Lower lobe of right lung (tissue), 2 donors: Measurements from ENCODE around the gene LAMP1. TPM values are rescaled to one million over a fixed set of nuclear protein-coding genes. Genes with fewer than 3 reads are reported as not detected.

ENCODE experiments used
- ATAC-seq, 2 donors: fragments of 200-7000 bp; cut with Tn5 transposase; one replicate each; pipeline ENCODE4 v1.9.1; 2020 to 2022; ENCODE audit warnings: mild to moderate bottlenecking in 2 of 2, moderate library complexity in 2 of 2
- DNase-seq: peaks from one replicate; pipeline ENCODE4 v3.0.0-alpha.2; 2020
- H3K27ac ChIP-seq: fragments of 200-600 bp; one replicate; pipeline ENCODE4 v1.8.0; 2022
- H3K27me3 ChIP-seq: fragments of 200-600 bp; one replicate; pipeline ENCODE4 v1.8.0; 2022; ENCODE audit warnings: low read depth
- H3K36me3 ChIP-seq: fragments of 200-600 bp; one replicate; pipeline ENCODE4 v1.8.0; 2022; ENCODE audit warnings: mild to moderate bottlenecking
- H3K4me1 ChIP-seq: fragments of 200-600 bp; one replicate; pipeline ENCODE4 v1.8.0; 2022
- H3K4me3 ChIP-seq: fragments of 200-600 bp; one replicate; pipeline ENCODE4 v1.8.0; 2022; ENCODE audit warnings: mild to moderate bottlenecking
- H3K9me3 ChIP-seq: fragments of 200-600 bp; one replicate; pipeline ENCODE4 v1.8.0; 2022
- CTCF ChIP-seq: fragments of 200-600 bp; IDR thresholded peaks from one replicate; pipeline ENCODE4 v1.8.0; 2022; ENCODE audit warnings: antibody characterized with exemption, mild to moderate bottlenecking
- intact Hi-C: fragments of 100-400 bp; cut with DNase I; formaldehyde crosslinking; loops from one replicate; pipeline ENCODE4 v1.11.0; 2022
- total RNA-seq: library from RNA; stranded (reverse); fragmentation: NEBNext Ultra II Directional; extraction: Animal tissue kit (Norgen Biotek cat#: 25700); gene quantifications from one replicate; pipeline ENCODE4 v1.2.1, GENCODE V29; 2021
- donor health status: DM: no; HTN: yes; CAD: no; lungs with severe emphysema.

The LAMP1 gene
- total RNA-seq, 1 donor from 2014 or later: 353 TPM

GRCh38 chr13:113349491-113349890 lies 52.5 kb downstream of the LAMP1 start:
- DNase-seq (peak; percentile 21), ATAC-seq (no peak)
- intact Hi-C loops: no loop called here
- H3K4me3 ChIP-seq: no peak overlapping the region
- H3K4me1 ChIP-seq: no peaks in the 10 kb centered on the region
- no peak for TF ChIP-seq CTCF
- no peak overlapping the region for H3K27ac ChIP-seq
- H3K36me3 ChIP-seq: no peaks in the 10 kb centered on the region
- no peaks in the 10 kb centered on the region for H3K27me3 ChIP-seq
- no peaks in the 10 kb centered on the region for H3K9me3 ChIP-seq

DNA sequence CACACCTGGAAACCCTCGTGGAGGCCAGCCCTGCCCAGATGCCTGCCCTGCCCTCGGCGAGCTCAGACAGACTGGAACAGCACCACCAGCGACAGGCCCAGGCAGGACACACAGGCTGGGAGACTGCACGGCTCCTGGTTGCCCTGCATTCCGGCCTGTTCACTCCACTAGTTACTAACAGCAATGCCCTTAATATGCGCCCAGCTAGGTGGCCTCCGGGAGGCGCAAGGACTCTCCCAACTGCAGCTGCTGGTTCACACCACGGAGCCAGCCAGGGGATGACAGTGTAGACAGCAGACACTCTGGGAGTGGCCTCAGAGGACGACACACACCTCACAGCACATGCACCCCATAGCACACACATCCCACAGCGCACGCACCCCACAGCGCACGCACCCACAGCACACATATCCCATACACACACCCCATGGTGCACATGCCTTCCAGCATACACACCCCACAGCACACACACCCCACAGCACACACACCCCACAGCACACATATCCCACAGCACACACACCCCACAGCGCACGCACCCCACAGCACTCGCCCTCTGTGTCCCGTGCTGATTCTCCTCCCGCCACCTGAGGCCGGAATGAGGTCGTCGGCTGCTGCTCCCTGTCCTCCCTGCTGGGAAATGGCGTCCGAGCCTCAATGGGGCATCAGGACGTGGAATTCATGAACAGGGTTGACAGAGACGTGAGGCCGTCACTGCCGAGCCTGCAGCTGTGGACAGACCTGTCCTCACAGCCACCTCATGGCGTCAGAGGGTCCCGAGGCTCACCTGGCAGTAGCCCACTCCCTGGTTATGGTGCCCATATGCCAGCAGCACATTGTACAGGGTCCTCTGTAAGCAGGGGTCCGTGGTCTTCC lies 53.3 kb downstream of the LAMP1 start:
- intact Hi-C loops: no loop called here
- DNase-seq (peak; percentile 31), ATAC-seq (peak in 1 of 2 donors; percentile 42)
- no peaks in the 10 kb centered on the region for H3K4me1 ChIP-seq
- no peaks in the 10 kb centered on the region for H3K36me3 ChIP-seq
- H3K9me3 ChIP-seq: no peaks in the 10 kb centered on the region
- TF ChIP-seq CTCF: no peak
- no peak overlapping the region for H3K27ac ChIP-seq
- H3K4me3 ChIP-seq: no peak overlapping the region
- no peaks in the 10 kb centered on the region for H3K27me3 ChIP-seq

DNA sequence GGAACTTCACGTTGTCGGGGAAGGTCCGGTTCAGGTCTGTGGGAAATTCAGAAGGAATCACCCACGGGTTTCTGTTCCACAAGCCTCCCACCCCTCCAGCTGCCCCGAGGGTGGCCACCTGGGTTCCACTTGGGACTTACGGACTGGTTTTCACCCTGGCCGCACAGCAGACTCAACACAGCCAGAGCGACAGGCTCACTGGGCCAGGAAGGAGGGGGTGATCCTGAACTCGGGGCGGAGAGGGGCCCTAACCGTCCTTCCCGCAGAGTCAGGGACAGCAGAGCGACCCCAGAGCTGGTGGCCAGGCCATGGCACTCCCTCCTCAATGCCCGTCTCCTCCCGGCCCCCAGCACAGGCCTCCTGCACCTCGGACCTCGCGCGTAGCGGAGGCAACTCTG lies 53.9 kb downstream of the LAMP1 start:
- DNase-seq: peak; percentile 39
- ATAC-seq: peak in 1 of 2 donors; percentile 9
- H3K27ac ChIP-seq: no peak overlapping the region
- intact Hi-C loops: no loop called here
- no peaks in the 10 kb centered on the region for H3K9me3 ChIP-seq
- H3K36me3 ChIP-seq: no peaks in the 10 kb centered on the region
- H3K27me3 ChIP-seq: no peaks in the 10 kb centered on the region
- no peak for TF ChIP-seq CTCF
- H3K4me3 ChIP-seq: no peak overlapping the region
- no peaks in the 10 kb centered on the region for H3K4me1 ChIP-seq

DNA sequence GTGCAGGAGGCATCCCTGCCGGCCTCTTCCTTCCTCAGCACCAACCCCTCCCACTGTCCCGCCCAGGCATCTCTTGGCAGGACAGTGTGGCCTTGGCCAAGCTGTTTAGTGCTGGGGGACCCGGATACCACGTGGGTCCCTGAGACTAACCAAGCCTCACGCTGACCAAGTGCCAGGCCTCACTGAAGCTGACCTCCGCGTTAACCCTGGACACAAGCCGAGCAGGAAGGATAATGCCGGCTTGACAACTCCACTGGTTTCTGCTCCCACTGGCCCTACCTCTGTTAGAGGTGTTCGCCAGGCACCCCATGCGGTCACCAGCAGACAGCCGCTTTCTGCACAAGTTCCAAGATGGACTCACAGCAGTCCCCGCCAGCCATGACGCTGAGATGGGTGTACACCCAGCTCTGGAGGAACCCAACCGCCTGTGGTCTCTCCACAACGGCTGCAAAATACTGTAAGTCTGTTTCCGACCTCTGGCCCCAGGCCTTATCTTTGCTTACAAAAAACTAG lies 54.5 kb downstream of the LAMP1 start:
- no peak overlapping the region for H3K27ac ChIP-seq
- H3K4me1 ChIP-seq: no peaks in the 10 kb centered on the region
- H3K4me3 ChIP-seq: no peak overlapping the region
- TF ChIP-seq CTCF: no peak
- DNase-seq (peak; percentile 58), ATAC-seq (peak; percentile 75 to 83)
- intact Hi-C loops: no loop called here
- H3K36me3 ChIP-seq: no peaks in the 10 kb centered on the region
- no peaks in the 10 kb centered on the region for H3K27me3 ChIP-seq
- H3K9me3 ChIP-seq: no peaks in the 10 kb centered on the region

GRCh38 chr13:113353254-113353653 lies 56.2 kb downstream of the LAMP1 start:
- no peak for TF ChIP-seq CTCF
- Histone ChIP-seq H3K9me3 (no peaks in the 10 kb centered on the region), H3K4me1 (no peaks in the 10 kb centered on the region), H3K4me3 (no peak overlapping the region), H3K36me3 (no peaks in the 10 kb centered on the region), H3K27me3 (no peaks in the 10 kb centered on the region), H3K27ac (no peak overlapping the region)
- no peak for ATAC-seq
- intact Hi-C loops: no loop called here
- peak; percentile 23 for DNase-seq
